CD4-positive, alpha-beta T cell treated with Interleukin-12 subunit alpha and Interleukin-12 subunit beta, for 1 hour (primary cell): ENCODE measurements around the gene YEATS2.

Experiments used
- DNase-seq: peaks from one replicate; pipeline ENCODE4 v3.0.0-alpha.2; 2020

YEATS2 gene

DNA sequence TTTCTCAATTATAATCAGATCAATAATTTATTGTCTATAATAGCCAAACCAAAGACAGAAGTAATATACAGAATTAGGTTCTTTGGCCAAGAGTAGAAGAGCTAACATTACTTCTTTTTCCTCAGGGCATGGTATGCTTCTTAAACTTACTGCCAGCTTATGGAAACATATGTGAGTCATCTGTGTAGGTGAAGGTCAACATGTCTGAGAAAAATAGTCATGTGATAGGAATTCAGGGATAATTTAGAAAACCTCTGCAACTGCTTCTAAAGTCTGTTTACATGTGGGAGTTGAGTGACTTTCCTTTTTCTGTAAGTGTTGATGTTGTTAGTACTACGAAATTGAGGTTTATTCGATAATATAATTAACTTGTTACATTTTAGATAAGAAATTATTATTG lies 147.0 kb downstream of the YEATS2 start:
- DNase-seq, result no peak

GRCh38 chr3:183845090-183845489 lies 147.5 kb downstream of the YEATS2 start:
- DNase-seq, result no peak

DNA sequence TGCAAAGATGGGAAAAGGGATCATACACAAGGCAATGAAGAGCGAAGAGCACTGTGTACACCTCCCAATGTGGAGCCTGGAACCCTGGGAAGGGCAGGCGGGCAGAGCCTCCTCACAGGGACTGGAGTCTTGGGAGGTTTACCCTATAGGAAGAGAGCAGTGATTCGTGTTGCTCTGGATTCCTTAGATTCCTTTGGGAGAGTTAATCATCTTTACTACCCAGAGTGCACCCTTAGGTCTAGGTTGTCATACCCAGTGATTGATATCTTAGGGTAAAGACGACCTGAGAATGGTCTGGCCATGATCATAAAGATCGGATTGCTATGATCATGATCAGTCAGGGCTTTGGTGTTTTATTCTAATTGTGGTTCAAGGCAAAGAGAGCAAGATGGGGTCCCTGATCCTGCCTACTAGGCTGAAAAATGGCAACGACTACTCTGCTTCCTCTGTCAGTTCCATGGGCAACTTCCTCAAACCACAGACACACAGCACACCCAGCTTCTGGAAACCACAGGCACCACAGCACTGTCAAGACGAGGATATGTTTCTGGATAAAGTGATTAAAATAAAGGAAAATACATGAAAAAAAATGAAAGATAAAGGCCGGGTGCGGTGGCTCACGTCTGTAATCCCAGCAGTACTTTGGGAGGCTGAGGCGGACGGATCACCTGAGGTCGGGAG lies 148.2 kb downstream of the YEATS2 start:
- no peak for DNase-seq

DNA sequence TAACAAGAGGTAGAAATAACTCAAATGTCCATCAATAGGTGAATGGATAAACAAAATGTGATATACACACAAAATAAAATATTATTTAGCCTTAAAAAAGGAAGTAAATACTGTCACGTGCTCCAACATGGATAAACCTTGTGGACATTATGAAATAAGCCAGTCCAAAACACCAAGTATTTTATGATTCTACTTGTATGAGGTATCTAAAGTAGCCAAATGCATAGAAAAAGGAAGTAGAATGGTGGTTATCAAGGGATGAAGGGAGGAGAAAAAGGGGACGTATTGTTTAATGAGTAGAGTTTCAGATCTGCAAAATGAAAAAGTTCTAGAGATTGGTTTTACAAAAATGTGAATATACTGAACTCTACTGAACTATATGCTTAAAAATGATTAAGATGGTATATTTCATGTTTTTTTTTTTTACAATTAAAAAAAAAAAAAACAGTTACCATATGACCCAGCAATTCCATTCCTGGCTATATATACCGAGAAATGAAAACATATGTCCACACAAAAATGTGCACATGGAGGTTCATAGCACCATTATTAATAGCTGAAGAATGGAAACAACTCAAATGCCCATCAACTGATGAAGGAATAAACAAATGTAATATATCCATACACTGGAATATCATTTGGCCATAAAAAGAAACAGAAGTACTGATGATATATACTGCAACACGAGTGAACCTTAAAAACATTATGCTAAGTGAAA lies 156.9 kb downstream of the YEATS2 start:
- DNase-seq, result no peak

DNA sequence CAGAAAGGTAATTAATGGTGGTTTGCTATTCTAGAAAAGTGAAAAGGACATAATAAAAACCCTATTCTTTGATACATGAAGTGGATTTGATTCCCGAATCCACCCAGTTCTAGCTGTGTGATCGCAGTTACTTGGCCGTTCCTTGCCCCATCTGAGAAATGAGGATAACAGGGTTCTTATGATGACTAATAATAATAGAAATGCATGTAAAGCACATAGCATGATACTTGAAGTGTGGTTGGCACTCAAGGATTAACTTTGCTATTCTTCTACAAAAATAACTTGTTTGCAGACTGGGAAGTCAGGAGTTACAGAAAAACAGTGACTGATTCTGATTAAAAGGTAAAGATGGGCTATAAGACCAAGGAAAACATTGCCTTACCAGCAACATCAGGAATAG lies 160.3 kb downstream of the YEATS2 start:
- DNase-seq, result no peak
